T-helper 17 cell (primary cell): Measurements from ENCODE around the gene PHLPP2. TPM values are rescaled to one million over a fixed set of nuclear protein-coding genes. Genes with fewer than 3 reads are reported as not detected.
A peak's percentile ranks its signal among the peaks of the same experiment; 100 is the strongest.

Experiments used
- ATAC-seq: fragments of 150-1000 bp; cut with Tn5 transposase; 2 replicates; pipeline ENCODE4 v1.10.0; 2021; ENCODE audit warnings: mild to moderate bottlenecking, moderate library complexity
- DNase-seq, 3 donors: peaks; one replicate each; pipeline versions ENCODE4 v3.0.0 to v3.0.0-alpha.2; 2020 to 2021
- H3K9me3 ChIP-seq: one replicate; pipeline ENCODE4 v1.7.0; 2013; ENCODE audit warnings: low read length, mild to moderate bottlenecking; ENCODE audit not compliant: control insufficient read depth, poor library complexity, severe bottlenecking
- H3K27ac Mint-ChIP-seq: one replicate; pipeline ENCODE4 v1.8.0; 2022; ENCODE audit warnings: mild to moderate bottlenecking, moderate library complexity, mixed read lengths
- H3K27me3 Mint-ChIP-seq: one replicate; pipeline ENCODE4 v1.8.0; 2022; ENCODE audit warnings: mixed read lengths
- H3K36me3 Mint-ChIP-seq: one replicate; pipeline ENCODE4 v1.8.0; 2022; ENCODE audit warnings: low read depth, mixed read lengths
- H3K4me1 Mint-ChIP-seq: one replicate; pipeline ENCODE4 v1.8.0; 2022; ENCODE audit warnings: mild to moderate bottlenecking, mixed read lengths
- H3K4me3 Mint-ChIP-seq: one replicate; pipeline ENCODE4 v1.8.0; 2022; ENCODE audit warnings: mild to moderate bottlenecking, moderate library complexity, mixed read lengths
- total RNA-seq, 4 donors: library from RNA in 2 of 4; stranded (reverse) in 2 of 4; gene quantifications; one replicate each; pipeline ENCODE4 v1.2.3 and lab custom pipeline; 2022 to 2026

The PHLPP2 gene
- total RNA-seq (10 to 100 TPM in 1 of 2 donors, 1 to 10 TPM in 1; 9.3 to 10.2 TPM), total RNA-seq (lab: John Stamatoyannopoulos, UW) (28.3 to 35.7 reads per million in 2 donors)

- H3K9me3 ChIP-seq = no peaks in the 10 kb centered on the region
- H3K36me3 Mint-ChIP-seq = no peaks in the 10 kb centered on the region
- no peaks in the 10 kb centered on the region for H3K27me3 Mint-ChIP-seq
- H3K4me1 Mint-ChIP-seq = peaks cover 11% of the 10 kb centered on the region
- peak within 1 kb of the TSS; percentile 87 for H3K4me3 Mint-ChIP-seq
- H3K27ac Mint-ChIP-seq = peak within 1 kb of the TSS; percentile 41
- ATAC-seq (no peak), DNase-seq (no peak)
Observed at GRCh38 chr16:71724320-71724751, at the start of gene PHLPP2. Gene PHLPP2 (minus strand): TSS chr16:71724701. CDS start chr16:71714795, 9,906 bp downstream.

- Mint-ChIP-seq H3K4me3 (no peak overlapping the region), H3K4me1 (peaks cover 10% of the 10 kb centered on the region), H3K27me3 (no peaks in the 10 kb centered on the region), H3K27ac (peak overlapping the region; percentile 61), H3K36me3 (peaks cover 5% of the 10 kb centered on the region)
- no peaks in the 10 kb centered on the region for H3K9me3 ChIP-seq
- DNase-seq (no peak), ATAC-seq (no peak)
Observed at GRCh38 chr16:71771571-71771970, 47.1 kb upstream of the PHLPP2 start.

- no peak overlapping the region for H3K27ac Mint-ChIP-seq
- DNase-seq = no peak
Observed at GRCh38 chr16:71769222-71769621, 44.7 kb upstream of the PHLPP2 start.

GRCh38 chr16:71767060-71767900 is 42.8 kb upstream of the PHLPP2 start:
- H3K36me3 Mint-ChIP-seq = peaks cover 7% of the 10 kb centered on the region
- peak overlapping the region; percentile 8 for H3K27ac Mint-ChIP-seq
- no peaks in the 10 kb centered on the region for H3K9me3 ChIP-seq
- peaks cover 9% of the 10 kb centered on the region for H3K4me1 Mint-ChIP-seq
- no peak for DNase-seq
- H3K27me3 Mint-ChIP-seq = no peaks in the 10 kb centered on the region
- ATAC-seq = no peak
- H3K4me3 Mint-ChIP-seq = no peak overlapping the region

More at GRCh38 chr16:71769222-71769621, 44.7 kb upstream of the PHLPP2 start:
- peaks cover 5% of the 10 kb centered on the region for H3K36me3 Mint-ChIP-seq
- no peaks in the 10 kb centered on the region for H3K9me3 ChIP-seq
- H3K4me1 Mint-ChIP-seq = peaks cover 9% of the 10 kb centered on the region
- H3K27me3 Mint-ChIP-seq = no peaks in the 10 kb centered on the region
- no peak overlapping the region for H3K4me3 Mint-ChIP-seq
- ATAC-seq = no peak

GRCh38 chr16:71762186-71762585 is 37.7 kb upstream of the PHLPP2 start:
- Mint-ChIP-seq H3K36me3 (peaks cover 2% of the 10 kb centered on the region), H3K4me3 (no peak overlapping the region), H3K27ac (no peak overlapping the region), H3K27me3 (no peaks in the 10 kb centered on the region), H3K4me1 (peaks cover 4% of the 10 kb centered on the region)
- no peaks in the 10 kb centered on the region for H3K9me3 ChIP-seq
- no peak for DNase-seq
- ATAC-seq = no peak

GRCh38 chr16:71761097-71761496 is 36.6 kb upstream of the PHLPP2 start:
- peaks cover 2% of the 10 kb centered on the region for H3K36me3 Mint-ChIP-seq
- ATAC-seq = no peak
- DNase-seq = no peak
- H3K27me3 Mint-ChIP-seq = no peaks in the 10 kb centered on the region
- no peak overlapping the region for H3K27ac Mint-ChIP-seq
- no peaks in the 10 kb centered on the region for H3K4me1 Mint-ChIP-seq
- H3K9me3 ChIP-seq = no peaks in the 10 kb centered on the region
- H3K4me3 Mint-ChIP-seq = no peak overlapping the region

GRCh38 chr16:71758293-71758760 is 33.8 kb upstream of the PHLPP2 start:
- peaks cover 9% of the 10 kb centered on the region for H3K36me3 Mint-ChIP-seq
- H3K9me3 ChIP-seq = no peaks in the 10 kb centered on the region
- H3K4me1 Mint-ChIP-seq = peaks cover 6% of the 10 kb centered on the region
- no peak overlapping the region for H3K4me3 Mint-ChIP-seq
- peak overlapping the region; percentile 37 for H3K27ac Mint-ChIP-seq
- no peak for ATAC-seq
- H3K27me3 Mint-ChIP-seq = no peaks in the 10 kb centered on the region
- DNase-seq = no peak

- H3K27me3 Mint-ChIP-seq = no peaks in the 10 kb centered on the region
- DNase-seq (no peak), ATAC-seq (no peak)
- peak overlapping the region; percentile 94 for H3K27ac Mint-ChIP-seq
- H3K36me3 Mint-ChIP-seq = peaks cover 10% of the 10 kb centered on the region
- H3K4me1 Mint-ChIP-seq = peaks cover 10% of the 10 kb centered on the region
- no peak overlapping the region for H3K4me3 Mint-ChIP-seq
- H3K9me3 ChIP-seq = no peaks in the 10 kb centered on the region
Observed at GRCh38 chr16:71754652-71755051, 30.2 kb upstream of the PHLPP2 start.

- no peak for DNase-seq
- H3K4me1 Mint-ChIP-seq = peaks cover 10% of the 10 kb centered on the region
- no peak for ATAC-seq
- H3K36me3 Mint-ChIP-seq = peaks cover 10% of the 10 kb centered on the region
- no peaks in the 10 kb centered on the region for H3K9me3 ChIP-seq
- no peaks in the 10 kb centered on the region for H3K27me3 Mint-ChIP-seq
- no peak overlapping the region for H3K4me3 Mint-ChIP-seq
- H3K27ac Mint-ChIP-seq = peak overlapping the region; percentile 94
Observed at GRCh38 chr16:71754108-71754507, 29.6 kb upstream of the PHLPP2 start.

GRCh38 chr16:71748226-71748625 is 23.7 kb upstream of the PHLPP2 start:
- Mint-ChIP-seq H3K27ac (peak overlapping the region; percentile 73), H3K27me3 (no peaks in the 10 kb centered on the region), H3K4me1 (peaks cover 5% of the 10 kb centered on the region), H3K4me3 (no peak overlapping the region), H3K36me3 (peaks cover 7% of the 10 kb centered on the region)
- no peaks in the 10 kb centered on the region for H3K9me3 ChIP-seq
- no peak for DNase-seq
- no peak for ATAC-seq

GRCh38 chr16:71746442-71747046 is 22.0 kb upstream of the PHLPP2 start:
- Mint-ChIP-seq H3K4me1 (peaks cover 3% of the 10 kb centered on the region), H3K27me3 (no peaks in the 10 kb centered on the region), H3K4me3 (peak overlapping the region; percentile 43), H3K27ac (no peak overlapping the region), H3K36me3 (peaks cover 7% of the 10 kb centered on the region)
- no peaks in the 10 kb centered on the region for H3K9me3 ChIP-seq
- DNase-seq (no peak), ATAC-seq (peak; percentile 79)

GRCh38 chr16:71738855-71739254 is 14.4 kb upstream of the PHLPP2 start:
- H3K36me3 Mint-ChIP-seq = peaks cover 5% of the 10 kb centered on the region

GRCh38 chr16:71737501-71737900 is 13.0 kb upstream of the PHLPP2 start:
- peak overlapping the region; percentile 74 for H3K27ac Mint-ChIP-seq
- DNase-seq (no peak), ATAC-seq (no peak)
- no peaks in the 10 kb centered on the region for H3K27me3 Mint-ChIP-seq
- H3K36me3 Mint-ChIP-seq = peaks cover 5% of the 10 kb centered on the region
- H3K4me3 Mint-ChIP-seq = no peak overlapping the region
- H3K4me1 Mint-ChIP-seq = no peaks in the 10 kb centered on the region
- H3K9me3 ChIP-seq = no peaks in the 10 kb centered on the region

More at GRCh38 chr16:71738855-71739254, 14.4 kb upstream of the PHLPP2 start:
- no peaks in the 10 kb centered on the region for H3K9me3 ChIP-seq
- no peak overlapping the region for H3K27ac Mint-ChIP-seq
- no peak overlapping the region for H3K4me3 Mint-ChIP-seq
- no peaks in the 10 kb centered on the region for H3K27me3 Mint-ChIP-seq
- DNase-seq (no peak), ATAC-seq (no peak)
- no peaks in the 10 kb centered on the region for H3K4me1 Mint-ChIP-seq
